GM19193 (cell line): Measurements from ENCODE around the gene CLEC4A.

Experiments used
- POLR2A ChIP-seq: IDR thresholded peaks from 4 replicates; pipeline ENCODE4 v1.6.1; 2011; ENCODE audit not compliant: insufficient read depth, insufficient read length; ENCODE audit errors: extremely low read depth

The CLEC4A gene

GRCh38 chr12:8108808-8109398, 14.5 kb upstream of the CLEC4A start:
- no peak for TF ChIP-seq POLR2A

- no peak for TF ChIP-seq POLR2A
Observed at GRCh38 chr12:8120072-8120713, 3.2 kb upstream of the CLEC4A start.

GRCh38 chr12:8127138-8127537, 3.7 kb downstream of the CLEC4A start:
- TF ChIP-seq POLR2A, result no peak

GRCh38 chr12:8143261-8143660, 19.8 kb downstream of the CLEC4A start:
- no peak for TF ChIP-seq POLR2A

GRCh38 chr12:8145754-8146441, 22.5 kb downstream of the CLEC4A start:
- no peak for TF ChIP-seq POLR2A

GRCh38 chr12:8146442-8146771, 23.0 kb downstream of the CLEC4A start:
- no peak for TF ChIP-seq POLR2A

GRCh38 chr12:8154526-8154925, 31.1 kb downstream of the CLEC4A start:
- no peak for TF ChIP-seq POLR2A

GRCh38 chr12:8156416-8156815, 33.0 kb downstream of the CLEC4A start:
- TF ChIP-seq POLR2A, result no peak

GRCh38 chr12:8156845-8157244, 33.4 kb downstream of the CLEC4A start, which contains the start of gene ZNF705A:
Gene ZNF705A (plus strand): TSS chr12:8157015. CDS start chr12:8172626, 15,611 bp downstream.
- TF ChIP-seq POLR2A, result no peak

- TF ChIP-seq POLR2A, result no peak
Observed at GRCh38 chr12:8157484-8158198, 34.2 kb downstream of the CLEC4A start.

GRCh38 chr12:8179989-8180585, 56.7 kb downstream of the CLEC4A start:
- TF ChIP-seq POLR2A, result peak; percentile 51
